GM12878 (cell line): ENCODE results near the gene TREML1. TPM values are rescaled to one million over a fixed set of nuclear protein-coding genes. Genes with fewer than 3 reads are reported as not detected.

Source experiments
- ATAC-seq: fragments of 200-7000 bp; cut with Tn5 transposase; 3 replicates; pipeline ENCODE4 v1.9.1; 2020; ENCODE audit warnings: mild to moderate bottlenecking, moderate library complexity
- BruUV-seq: library from RNA; stranded (reverse); fragments of 400-500 nt; replicated peaks from 2 replicates; lab custom pipeline; 2021; lab: Mats Ljungman, UMichigan
- CTCF ChIA-PET: fragments of 300-600 bp; sonication (Branson Sonifier 250); formaldehyde crosslinking; extraction: SDS; loops from one replicate; lab custom pipeline; 2021; ENCODE audit warnings: inconsistent platforms; lab: Yijun Ruan, JAX
- POLR2A ChIA-PET: fragments of 350-600 bp; formaldehyde crosslinking; extraction: SDS; loops from one replicate; lab custom pipeline; 2021; ENCODE audit warnings: inconsistent platforms; lab: Charles Lee
- RAD21 ChIA-PET: fragments of 300-600 bp; sonication (Branson Sonifier 250); formaldehyde crosslinking; loops from one replicate; lab custom pipeline; 2023; ENCODE audit warnings: antibody characterized with exemption; ENCODE audit not compliant: unreplicated experiment; lab: Charles Lee
- SMC1A ChIA-PET: fragments of 300-600 bp; sonication (Branson Sonifier 250); formaldehyde crosslinking; loops from one replicate; lab custom pipeline; 2023; ENCODE audit not compliant: unreplicated experiment, uncharacterized antibody; lab: Charles Lee
- DNase-seq: peaks from one replicate; pipeline ENCODE4 v3.0.0-alpha.2; 2011; ENCODE audit warnings: low read depth, low spot score
- FAIRE-seq: peaks from 3 replicates; lab custom pipeline; 2011; peaks lifted over from hg19 to GRCh38; lab: Jason Lieb, UNC
- H2AFZ ChIP-seq: 2 replicates; pipeline ENCODE4 v1.6.0; 2011; ENCODE audit warnings: low read depth, low read length, control low read depth; ENCODE audit not compliant: control insufficient read depth
- H3K27ac ChIP-seq: 2 replicates; pipeline ENCODE4 v1.5.1; 2011; ENCODE audit warnings: control low read depth; ENCODE audit not compliant: control insufficient read depth, insufficient read depth
- H3K27me3 ChIP-seq, 2 experiments: replicated peaks in 1 of 2; 2 replicates each; pipeline versions ENCODE4 v1.6.0 to v1.6.1; 2011; ENCODE audit warnings: low read length in 1 of 2; ENCODE audit not compliant: control insufficient read depth in 2 of 2, insufficient read depth in 2 of 2
- H3K36me3 ChIP-seq, 2 experiments: 2 replicates each; pipeline ENCODE4 v1.5.1; 2011; ENCODE audit warnings: low read length in 1 of 2; ENCODE audit not compliant: control insufficient read depth in 2 of 2, insufficient read depth in 2 of 2
- H3K4me1 ChIP-seq: 2 replicates; pipeline ENCODE4 v1.6.1; 2011; ENCODE audit warnings: mild to moderate bottlenecking, low read length, moderate library complexity, mixed read lengths; ENCODE audit not compliant: control insufficient read depth, insufficient read depth
- H3K4me2 ChIP-seq: 2 replicates; pipeline ENCODE4 v1.6.0; 2011; ENCODE audit warnings: control low read depth; ENCODE audit not compliant: control insufficient read depth, insufficient read depth
- H3K4me3 ChIP-seq: fragments of 200-600 bp; sonication (generic); 2 replicates; pipeline ENCODE4 v1.5.1; 2016
- H3K79me2 ChIP-seq: 2 replicates; pipeline ENCODE4 v1.6.0; 2011; ENCODE audit warnings: low read length; ENCODE audit not compliant: control insufficient read depth, insufficient read depth
- H3K9ac ChIP-seq: 2 replicates; pipeline ENCODE4 v1.8.0; 2011; ENCODE audit warnings: low read length, control low read depth, mixed read lengths; ENCODE audit not compliant: control insufficient read depth, insufficient read depth
- H3K9me3 ChIP-seq: replicated peaks from 3 replicates; pipeline ENCODE4 v1.5.1; 2011; ENCODE audit warnings: mild to moderate bottlenecking, low read length; ENCODE audit not compliant: control insufficient read depth, insufficient read depth
- H4K20me1 ChIP-seq: 2 replicates; pipeline ENCODE4 v1.6.0; 2011; ENCODE audit not compliant: control insufficient read depth, insufficient read depth
- BACH1 ChIP-seq: fragments of 450-650 bp; IDR thresholded peaks from 2 replicates; pipeline ENCODE4 v1.6.1; 2017; ENCODE audit warnings: mild to moderate bottlenecking, borderline replicate concordance
- CHD4 ChIP-seq: fragments of 200-600 bp; sonication (generic); IDR thresholded peaks from 2 replicates; pipeline ENCODE4 v1.6.1; 2016; ENCODE audit warnings: mild to moderate bottlenecking
- E4F1 ChIP-seq: fragments of 450-650 bp; IDR thresholded peaks from 2 replicates; pipeline ENCODE4 v1.6.1; 2018; ENCODE audit warnings: borderline replicate concordance, mild to moderate bottlenecking; ENCODE audit not compliant: partially characterized antibody
- GABPA ChIP-seq: IDR thresholded peaks from 2 replicates; pipeline ENCODE4 v1.6.1; 2014; ENCODE audit warnings: antibody characterized with exemption, low read depth, mild to moderate bottlenecking, inconsistent platforms
- HCFC1 ChIP-seq: fragments of 150-350 bp; IDR thresholded peaks from 2 replicates; pipeline ENCODE4 v1.6.1; 2014; ENCODE audit warnings: low read length
- HDGF ChIP-seq: fragments of 450-650 bp; IDR thresholded peaks from 2 replicates; pipeline ENCODE4 v1.6.1; 2016; ENCODE audit warnings: antibody characterized with exemption
- MAX ChIP-seq: IDR thresholded peaks from 2 replicates; pipeline ENCODE4 v1.6.1; 2012; ENCODE audit warnings: low read depth, low read length, improper control_type of control experiment
- MEF2A ChIP-seq: IDR thresholded peaks from 2 replicates; pipeline ENCODE4 v1.6.1; 2011; ENCODE audit warnings: low read depth, mild to moderate bottlenecking, low read length, moderate library complexity; ENCODE audit not compliant: insufficient read depth
- MYB ChIP-seq: fragments of 150-350 bp; IDR thresholded peaks from 2 replicates; pipeline ENCODE4 v1.6.1; 2014; ENCODE audit warnings: mild to moderate bottlenecking, low read depth, low read length, borderline replicate concordance
- NR2F1 ChIP-seq: fragments of 450-650 bp; conservative IDR thresholded peaks from 2 replicates; pipeline ENCODE4 v1.6.1; 2017; ENCODE audit warnings: mild to moderate bottlenecking
- POLR2AphosphoS2 ChIP-seq: IDR thresholded peaks from 2 replicates; pipeline ENCODE4 v1.6.1; 2011; ENCODE audit warnings: low read depth, mild to moderate bottlenecking, low read length, improper control_type of control experiment, moderate library complexity
- POLR2AphosphoS5 ChIP-seq: IDR thresholded peaks from 2 replicates; pipeline ENCODE4 v1.6.1; 2011; ENCODE audit warnings: mild to moderate bottlenecking, low read length, inconsistent platforms
- ZBED1 ChIP-seq: IDR thresholded peaks from 2 replicates; pipeline ENCODE4 v1.6.1; 2016; ENCODE audit warnings: borderline replicate concordance
- ZBTB33 ChIP-seq: fragments of 450-650 bp; IDR thresholded peaks from 2 replicates; pipeline ENCODE4 v1.6.1; 2017; ENCODE audit warnings: mild to moderate bottlenecking
- WGBS: methylation state at CpG from one replicate; pipeline ENCODE4 v1.1.6; 2016; ENCODE audit warnings: low lambda C conversion rate; ENCODE audit not compliant: insufficient replicate concordance, insufficient coverage; ENCODE audit errors: missing lambda C conversion rate; 5-methylcytosine and 5-hydroxymethylcytosine counted together
- in situ Hi-C: fragments of 300-500 bp; cut with MboI; formaldehyde crosslinking; loops from 9 replicates; pipeline ENCODE4 v1.14.3; 2018; ENCODE audit warnings: mixed read lengths
- intact Hi-C: fragments of 100-400 bp; cut with micrococcal nuclease; formaldehyde crosslinking; loops from one replicate; pipeline ENCODE4 v1.14.2; 2022; ENCODE audit not compliant: unreplicated experiment
- polyA plus RNA-seq, 11 experiments: library from polyadenylated mRNA; depleted of rRNA in 4 of 11; unstranded in 6 of 11; stranded (reverse) in 5 of 11; fragments of >200 nt; fragmentation: Nextera tagmentation in 4 of 11; fragmentation: Illumina TruSeq in 1 of 11; extraction: Ambion mirVana in 4 of 11; extraction: Trizol in 1 of 11; gene quantifications; 1 replicate in 1 of 11; 2 replicates in 10 of 11; pipeline versions ENCODE4 v1.2.1 to v1.2.3, GENCODE V29; 2011 to 2016; ENCODE audit warnings: inconsistent platforms in 2 of 11, missing spikeins in 2 of 11, low read depth in 1 of 11
- total RNA-seq, 4 experiments: library from RNA; depleted of rRNA in 3 of 4; stranded (reverse); fragments of >200 nt in 3 of 4; fragmentation: Illumina TruSeq in 1 of 4; extraction: Trizol in 1 of 4; gene quantifications; 2 replicates each; pipeline versions ENCODE4 v1.2.1 to v1.2.3, GENCODE V29; 2013 to 2021

Gene TREML1
- total and polyA plus RNA-seq, 10 of the 15 experiments (the other 5 are each of a cell fraction or from before 2014, with no cell fraction given): 0.21 TPM; not detected in 9

GRCh38 chr6:41160933-41161332 is 6.8 kb upstream of the TREML1 start:
- ChIA-PET CTCF (no interaction called here), POLR2A (no interaction called here), RAD21 (no interaction called here), SMC1A (no interaction called here)
- Histone ChIP-seq H3K4me2 (no peak overlapping the region), H3K36me3 (no peaks in the 10 kb centered on the region), H3K4me1 (no peaks in the 10 kb centered on the region), H3K4me3 (no peak overlapping the region), H3K9me3 (no peaks in the 10 kb centered on the region), H3K27ac (no peak overlapping the region), H3K9ac (no peak overlapping the region), H4K20me1 (no peaks in the 10 kb centered on the region), H3K27me3 (peaks cover 0 to 2% of the 10 kb centered on the region in 2 experiments; a peak in 1 of 4 replicates), H2AFZ (no peak overlapping the region), H3K79me2 (no peaks in the 10 kb centered on the region)
- no TSS peak for BruUV-seq
- TF ChIP-seq CHD4 (no peak), NR2F1 (no peak), POLR2AphosphoS5 (no peak), ZBED1 (no peak), POLR2AphosphoS2 (no peak), MYB (no peak)
- in situ Hi-C loops: no loop called here
- WGBS: 37% methylated on average over 3 of the region's 3 CpGs
- no peak for ATAC-seq
- no peak for DNase-seq
- no peak for FAIRE-seq
- intact Hi-C loops: no loop called here

- Histone ChIP-seq H3K9me3 (no peaks in the 10 kb centered on the region), H2AFZ (no peak overlapping the region), H3K36me3 (no peaks in the 10 kb centered on the region), H3K4me1 (no peaks in the 10 kb centered on the region), H3K9ac (no peak overlapping the region), H3K27me3 (peaks cover 0 to 2% of the 10 kb centered on the region in 2 experiments; a peak in 1 of 4 replicates), H3K79me2 (no peaks in the 10 kb centered on the region), H3K4me3 (no peak overlapping the region), H3K27ac (no peak overlapping the region), H4K20me1 (no peaks in the 10 kb centered on the region), H3K4me2 (no peak overlapping the region)
- DNase-seq (no peak), ATAC-seq (no peak), FAIRE-seq (no peak)
- in situ Hi-C loops: no loop called here
- ChIA-PET CTCF (interaction anchor here (1.3 kb wide), 1 partner anchor 23 kb away, joined by 3 read pairs; no protein-coding TSS in a partner anchor), POLR2A (no interaction called here), SMC1A (no interaction called here), RAD21 (no interaction called here)
- no TSS peak for BruUV-seq
- intact Hi-C loops: no loop called here
- 27% methylated on average over 12 of the region's 12 CpGs for WGBS
- TF ChIP-seq ZBTB33 (no peak), HDGF (no peak), POLR2AphosphoS2 (no peak), GABPA (no peak), MEF2A (no peak), E4F1 (no peak), BACH1 (no peak), MAX (no peak), HCFC1 (no peak)
These were observed 5.4 kb upstream of the TREML1 start for GRCh38 chr6:41159415-41160082.
